SK-N-SH (cell line): ENCODE data around the gene ARFGEF2.
A peak's percentile ranks its signal among the peaks of the same experiment; 100 is the strongest.

Experiments used
- EZH2phosphoT487 ChIP-seq: fragments of 200-600 bp; sonication (generic); IDR thresholded peaks from 2 replicates; pipeline ENCODE4 v1.6.1; 2017; ENCODE audit warnings: low read depth, mixed run types, mild to moderate bottlenecking, antibody characterized with exemption, moderate library complexity, borderline replicate concordance
- FOXJ3 ChIP-seq: sonication (generic); formaldehyde crosslinking; IDR thresholded peaks from 2 replicates; pipeline ENCODE4 v1.5.1; 2020; ENCODE audit warnings: mild to moderate bottlenecking, missing genetic modification reagents
- POLR2AphosphoS5 ChIP-seq: IDR thresholded peaks from 2 replicates; pipeline ENCODE4 v1.6.1; 2012; ENCODE audit warnings: low read depth, low read length
- RFX5 ChIP-seq: IDR thresholded peaks from 2 replicates; pipeline ENCODE4 v1.6.1; 2012; ENCODE audit warnings: mild to moderate bottlenecking, improper control_type of control experiment, low read length
- RXRA ChIP-seq: IDR thresholded peaks from 2 replicates; pipeline ENCODE4 v1.4.0; 2012; ENCODE audit warnings: low read depth, mild to moderate bottlenecking, borderline replicate concordance
- TAF1 ChIP-seq: IDR thresholded peaks from 2 replicates; pipeline ENCODE4 v1.6.1; 2012; ENCODE audit warnings: low read depth, mild to moderate bottlenecking, low read length, moderate library complexity, borderline replicate concordance
- YY1 ChIP-seq: IDR thresholded peaks from 2 replicates; pipeline ENCODE4 v1.4.0; 2012; ENCODE audit warnings: low read depth, mild to moderate bottlenecking
- TF ChIP-seq, protein P1 (sequence below): fragments of 150-350 bp; IDR thresholded peaks from 2 replicates; pipeline ENCODE4 v1.6.1; 2017; ENCODE audit warnings: antibody characterized with exemption, low read length, low read depth, borderline replicate concordance
- TF ChIP-seq, protein P2 (sequence below): fragments of 200-600 bp; sonication (generic); IDR thresholded peaks from 2 replicates; pipeline ENCODE4 v1.6.1; 2017; ENCODE audit warnings: antibody characterized with exemption, mild to moderate bottlenecking, moderate library complexity
- TF ChIP-seq, protein P3 (sequence below): IDR thresholded peaks from 2 replicates; pipeline ENCODE4; 2012
- TF ChIP-seq, protein P4 (sequence below): IDR thresholded peaks from 2 replicates; pipeline ENCODE4 v1.4.0; 2012; ENCODE audit warnings: low read depth, borderline replicate concordance

DNA sequence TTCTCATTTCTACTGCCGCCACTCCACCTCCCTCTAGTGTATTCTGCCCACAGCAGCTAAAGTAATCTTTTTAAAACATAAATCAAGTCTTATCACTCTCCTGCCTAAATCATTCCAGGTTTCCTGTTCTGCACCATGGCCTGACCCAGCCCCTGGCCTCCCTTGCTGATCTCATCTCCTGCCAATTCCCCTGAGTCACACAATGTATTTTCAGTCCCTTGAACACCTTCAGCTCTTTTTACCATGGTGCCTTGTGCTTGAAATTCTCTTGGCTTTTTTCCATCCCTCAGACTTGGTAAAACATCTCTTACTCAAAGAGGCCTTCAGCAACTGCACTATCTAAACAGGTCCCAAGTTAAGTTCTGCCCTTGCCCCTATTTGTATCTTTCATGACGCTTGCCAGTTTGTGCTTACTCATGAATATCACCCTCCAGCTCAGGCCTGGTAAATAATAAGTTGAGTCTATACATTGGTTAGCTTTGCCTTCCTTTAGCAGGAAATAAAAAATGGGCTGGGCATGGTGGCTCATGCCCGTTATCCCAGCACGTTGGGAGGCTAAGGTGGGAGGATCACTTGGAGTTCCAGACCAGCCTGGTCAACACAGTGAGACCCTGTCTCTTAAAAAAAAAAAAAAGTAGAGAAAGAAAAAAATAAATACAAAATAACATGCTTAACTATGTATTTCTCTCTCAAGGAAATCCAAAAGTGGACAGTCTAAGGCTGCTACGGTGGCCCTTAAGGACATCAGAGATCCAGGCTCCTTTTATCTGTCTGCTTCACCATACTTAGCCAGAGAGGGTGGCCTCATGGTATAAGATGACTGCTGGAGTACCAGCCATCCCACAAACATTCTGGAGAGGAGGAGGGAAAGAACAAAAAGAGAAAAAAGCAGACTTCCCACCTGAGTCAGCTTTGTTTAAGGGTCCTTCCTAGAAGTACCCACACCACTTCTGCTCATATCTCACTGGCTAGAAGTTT lies 62.2 kb downstream of the ARFGEF2 start:
- TF ChIP-seq, protein P1, sequence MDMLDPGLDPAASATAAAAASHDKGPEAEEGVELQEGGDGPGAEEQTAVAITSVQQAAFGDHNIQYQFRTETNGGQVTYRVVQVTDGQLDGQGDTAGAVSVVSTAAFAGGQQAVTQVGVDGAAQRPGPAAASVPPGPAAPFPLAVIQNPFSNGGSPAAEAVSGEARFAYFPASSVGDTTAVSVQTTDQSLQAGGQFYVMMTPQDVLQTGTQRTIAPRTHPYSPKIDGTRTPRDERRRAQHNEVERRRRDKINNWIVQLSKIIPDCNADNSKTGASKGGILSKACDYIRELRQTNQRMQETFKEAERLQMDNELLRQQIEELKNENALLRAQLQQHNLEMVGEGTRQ: no peak
- TF ChIP-seq RFX5: no peak
- TF ChIP-seq FOXJ3 (CRISPR knock-in tag): no peak
- TF ChIP-seq RXRA: peak; percentile 79; the same call in 1 of the 2 replicates
- TF ChIP-seq, protein P2, sequence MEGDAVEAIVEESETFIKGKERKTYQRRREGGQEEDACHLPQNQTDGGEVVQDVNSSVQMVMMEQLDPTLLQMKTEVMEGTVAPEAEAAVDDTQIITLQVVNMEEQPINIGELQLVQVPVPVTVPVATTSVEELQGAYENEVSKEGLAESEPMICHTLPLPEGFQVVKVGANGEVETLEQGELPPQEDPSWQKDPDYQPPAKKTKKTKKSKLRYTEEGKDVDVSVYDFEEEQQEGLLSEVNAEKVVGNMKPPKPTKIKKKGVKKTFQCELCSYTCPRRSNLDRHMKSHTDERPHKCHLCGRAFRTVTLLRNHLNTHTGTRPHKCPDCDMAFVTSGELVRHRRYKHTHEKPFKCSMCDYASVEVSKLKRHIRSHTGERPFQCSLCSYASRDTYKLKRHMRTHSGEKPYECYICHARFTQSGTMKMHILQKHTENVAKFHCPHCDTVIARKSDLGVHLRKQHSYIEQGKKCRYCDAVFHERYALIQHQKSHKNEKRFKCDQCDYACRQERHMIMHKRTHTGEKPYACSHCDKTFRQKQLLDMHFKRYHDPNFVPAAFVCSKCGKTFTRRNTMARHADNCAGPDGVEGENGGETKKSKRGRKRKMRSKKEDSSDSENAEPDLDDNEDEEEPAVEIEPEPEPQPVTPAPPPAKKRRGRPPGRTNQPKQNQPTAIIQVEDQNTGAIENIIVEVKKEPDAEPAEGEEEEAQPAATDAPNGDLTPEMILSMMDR: no peak
- no peak for TF ChIP-seq YY1
- no peak for TF ChIP-seq EZH2phosphoT487
- TF ChIP-seq, protein P3, sequence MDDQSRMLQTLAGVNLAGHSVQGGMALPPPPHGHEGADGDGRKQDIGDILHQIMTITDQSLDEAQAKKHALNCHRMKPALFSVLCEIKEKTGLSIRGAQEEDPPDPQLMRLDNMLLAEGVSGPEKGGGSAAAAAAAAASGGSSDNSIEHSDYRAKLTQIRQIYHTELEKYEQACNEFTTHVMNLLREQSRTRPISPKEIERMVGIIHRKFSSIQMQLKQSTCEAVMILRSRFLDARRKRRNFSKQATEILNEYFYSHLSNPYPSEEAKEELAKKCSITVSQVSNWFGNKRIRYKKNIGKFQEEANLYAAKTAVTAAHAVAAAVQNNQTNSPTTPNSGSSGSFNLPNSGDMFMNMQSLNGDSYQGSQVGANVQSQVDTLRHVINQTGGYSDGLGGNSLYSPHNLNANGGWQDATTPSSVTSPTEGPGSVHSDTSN: peak; percentile 93
- no peak; the same call in 1 of the 2 replicates for TF ChIP-seq TAF1
- TF ChIP-seq, protein P4, sequence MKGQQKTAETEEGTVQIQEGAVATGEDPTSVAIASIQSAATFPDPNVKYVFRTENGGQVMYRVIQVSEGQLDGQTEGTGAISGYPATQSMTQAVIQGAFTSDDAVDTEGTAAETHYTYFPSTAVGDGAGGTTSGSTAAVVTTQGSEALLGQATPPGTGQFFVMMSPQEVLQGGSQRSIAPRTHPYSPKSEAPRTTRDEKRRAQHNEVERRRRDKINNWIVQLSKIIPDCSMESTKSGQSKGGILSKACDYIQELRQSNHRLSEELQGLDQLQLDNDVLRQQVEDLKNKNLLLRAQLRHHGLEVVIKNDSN: no peak
- TF ChIP-seq POLR2AphosphoS5: peak; percentile 44; the same call in 1 of the 2 replicates
